SKM-1 (cell line): ENCODE measurements around the gene ATF5.

ENCODE experiments used
- DNase-seq: peaks from one replicate; lab custom pipeline; 2025; ENCODE audit not compliant: unreplicated experiment; lab: John Stamatoyannopoulos, UW

Gene ATF5, protein sequence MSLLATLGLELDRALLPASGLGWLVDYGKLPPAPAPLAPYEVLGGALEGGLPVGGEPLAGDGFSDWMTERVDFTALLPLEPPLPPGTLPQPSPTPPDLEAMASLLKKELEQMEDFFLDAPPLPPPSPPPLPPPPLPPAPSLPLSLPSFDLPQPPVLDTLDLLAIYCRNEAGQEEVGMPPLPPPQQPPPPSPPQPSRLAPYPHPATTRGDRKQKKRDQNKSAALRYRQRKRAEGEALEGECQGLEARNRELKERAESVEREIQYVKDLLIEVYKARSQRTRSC

DNA sequence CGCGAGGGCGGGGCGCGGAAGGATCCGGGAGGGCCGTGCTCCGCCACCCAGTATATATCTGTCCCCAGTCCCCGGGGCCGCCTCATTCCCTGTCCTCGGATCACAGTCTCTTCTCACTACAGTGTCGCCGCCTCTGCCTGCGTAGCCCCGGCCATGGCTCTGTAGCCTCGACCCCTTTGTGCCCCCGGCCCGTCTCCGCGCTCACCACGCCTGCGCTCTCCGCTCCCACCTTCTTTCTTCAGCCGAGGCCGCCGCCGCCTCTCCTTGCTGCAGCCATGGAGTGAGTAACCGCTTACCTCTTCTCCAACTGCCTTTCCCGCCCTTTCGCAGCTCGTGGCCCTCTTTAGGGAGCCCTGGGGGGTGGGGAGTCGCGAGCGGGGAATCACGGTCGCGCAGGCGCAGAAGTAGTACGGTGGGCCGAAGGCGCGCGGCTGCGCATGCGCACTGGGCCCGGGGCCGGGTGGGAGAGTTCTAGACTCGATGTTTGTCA lies at the start of gene ATF5, which contains the start of gene NUP62:
Gene ATF5 (plus strand): TSS at position 85 of the 490 bp plus-strand sequence. CDS start 1,646 bp downstream, outside the sequence.
Gene NUP62 (minus strand): TSS at position 384 of the 490 bp plus-strand sequence. CDS start 19,697 bp downstream, outside the sequence.
- DNase-seq: peak; percentile 39

DNA sequence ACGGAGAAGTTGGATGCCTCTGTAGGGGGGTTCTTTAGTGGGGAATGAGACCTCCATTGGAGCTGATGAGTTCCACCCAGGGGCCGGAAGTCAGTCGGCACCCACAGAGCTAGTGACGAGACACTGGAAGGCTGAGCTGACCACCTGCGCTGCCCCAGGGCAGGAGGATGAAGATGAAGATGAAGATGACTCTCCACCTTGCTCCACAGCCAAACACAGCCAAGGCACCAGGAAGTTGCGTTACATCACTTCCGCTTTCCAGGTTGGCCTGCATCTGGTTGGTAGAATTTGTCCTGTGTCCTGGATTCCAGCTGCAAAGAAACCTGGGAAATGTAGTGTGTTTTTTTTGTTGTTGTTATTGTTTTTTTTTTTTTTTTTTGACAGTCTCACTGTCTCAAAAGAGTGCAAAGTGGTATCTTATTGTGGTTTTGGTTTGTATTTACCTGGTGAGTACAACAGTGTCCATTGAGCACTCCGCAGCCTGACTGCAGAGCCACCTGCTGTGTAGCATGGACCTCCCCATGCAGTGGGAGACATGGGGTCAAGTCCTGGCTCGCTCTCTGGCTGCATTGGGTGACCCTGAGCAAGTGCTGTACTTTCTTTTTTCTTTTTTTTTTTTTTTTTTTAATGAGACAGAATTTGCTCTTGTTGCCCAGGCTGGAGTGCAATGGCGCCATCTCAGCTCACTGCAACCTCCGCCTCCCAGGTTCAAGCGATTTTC lies 49.6 kb upstream of the ATF5 start:
- DNase-seq: no peak

DNA sequence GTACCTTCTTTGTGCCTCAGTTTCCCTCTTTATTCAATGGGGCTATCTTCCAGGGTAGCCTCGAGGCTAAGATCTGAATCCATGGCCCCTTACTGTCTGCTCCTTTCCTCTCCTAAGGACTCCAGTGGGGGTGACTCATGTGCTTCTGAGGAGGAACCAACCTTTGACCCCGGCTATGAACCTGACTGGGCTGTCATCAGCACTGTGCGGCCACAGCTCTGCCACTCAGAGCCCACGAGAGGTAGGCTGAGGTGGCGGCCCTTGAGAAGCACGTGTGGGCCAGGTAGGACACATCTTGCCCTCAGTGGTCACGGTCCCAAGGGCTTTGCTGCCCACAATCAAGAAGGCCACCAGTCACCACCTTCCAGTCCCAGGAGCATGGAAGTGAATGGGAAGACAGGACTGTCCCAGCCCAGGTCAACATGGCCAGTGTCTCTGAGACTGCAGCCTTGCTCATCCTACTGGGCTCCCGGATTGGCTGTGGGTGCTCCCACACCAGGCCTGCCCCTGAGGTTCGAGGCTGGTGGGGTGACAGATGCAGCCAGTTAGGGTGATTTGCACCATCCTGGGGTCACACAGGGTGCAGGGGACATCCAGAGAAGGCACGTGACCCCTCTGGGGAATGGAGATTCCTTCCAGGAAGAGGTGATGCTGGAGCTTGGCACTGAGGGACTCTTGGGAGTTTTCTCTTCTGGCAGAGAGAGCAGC lies 48.7 kb upstream of the ATF5 start:
- DNase-seq: no peak

DNA sequence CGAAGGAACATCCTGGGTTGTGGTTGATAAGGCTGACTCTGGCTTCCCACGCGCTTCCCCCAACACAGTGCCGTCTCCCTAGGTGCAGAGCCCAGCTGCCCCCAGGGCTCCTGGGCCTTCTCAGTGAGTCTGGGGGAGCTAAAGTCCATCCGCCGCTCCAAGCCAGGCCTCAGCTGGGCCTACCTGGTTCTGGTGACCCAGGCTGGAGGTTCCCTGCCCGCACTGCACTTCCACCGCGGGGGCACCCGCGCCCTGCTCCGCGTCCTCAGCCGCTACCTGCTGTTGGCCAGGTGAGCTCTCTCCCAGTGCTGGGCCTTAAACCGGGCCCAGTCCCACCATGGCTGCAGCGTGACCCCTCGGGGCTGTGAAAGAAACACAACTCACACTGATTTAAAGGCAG lies 47.8 kb upstream of the ATF5 start:
- DNase-seq: no peak

DNA sequence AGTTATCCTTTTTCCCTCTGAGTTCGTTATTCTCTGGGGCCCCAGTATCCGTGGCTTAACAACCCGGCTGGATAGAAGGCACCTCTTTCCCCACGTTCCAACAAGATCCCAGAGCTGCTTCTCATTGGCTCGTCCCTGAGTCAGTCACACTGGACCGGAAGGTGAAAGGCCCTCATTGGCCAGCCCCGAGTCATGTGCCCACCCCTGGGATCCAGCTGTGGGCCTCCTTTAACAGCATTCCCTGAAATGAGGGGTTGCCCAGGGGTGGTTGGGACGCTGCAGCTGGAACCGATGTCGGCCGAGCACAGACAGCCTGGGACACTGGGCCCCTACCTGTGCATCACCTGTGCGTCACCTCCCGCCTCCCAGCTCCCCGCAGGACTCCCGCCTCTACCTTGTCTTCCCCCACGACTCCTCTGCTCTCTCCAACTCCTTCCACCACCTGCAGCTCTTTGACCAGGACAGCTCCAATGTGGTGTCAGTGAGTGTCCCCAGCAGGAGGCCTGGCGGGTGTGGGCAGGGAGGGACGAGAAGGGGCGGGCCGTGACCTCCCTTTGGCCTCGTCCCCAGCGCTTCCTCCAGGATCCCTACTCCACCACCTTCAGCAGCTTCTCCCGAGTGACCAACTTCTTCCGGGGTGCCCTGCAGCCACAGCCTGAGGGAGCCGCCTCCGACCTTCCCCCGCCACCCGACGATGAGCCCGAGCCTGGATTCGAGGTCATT lies 47.2 kb upstream of the ATF5 start:
- no peak for DNase-seq

DNA sequence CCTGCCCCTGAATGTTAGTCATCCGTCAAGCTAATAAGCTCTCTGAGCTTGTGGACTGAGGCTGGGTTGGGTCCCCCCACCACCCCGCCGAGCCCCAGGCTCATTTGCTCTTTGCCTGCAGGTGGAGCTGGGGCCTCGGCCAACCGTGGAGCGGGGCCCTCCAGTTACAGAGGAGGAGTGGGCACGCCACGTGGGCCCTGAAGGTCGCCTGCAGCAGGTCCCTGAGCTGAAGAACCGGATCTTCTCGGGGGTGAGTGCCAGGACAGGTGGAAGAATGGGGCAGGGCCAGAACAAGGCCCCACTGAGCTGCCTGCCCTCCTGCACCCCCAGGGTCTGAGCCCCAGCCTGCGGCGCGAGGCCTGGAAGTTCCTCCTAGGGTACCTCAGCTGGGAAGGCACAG lies 46.4 kb upstream of the ATF5 start:
- no peak for DNase-seq

DNA sequence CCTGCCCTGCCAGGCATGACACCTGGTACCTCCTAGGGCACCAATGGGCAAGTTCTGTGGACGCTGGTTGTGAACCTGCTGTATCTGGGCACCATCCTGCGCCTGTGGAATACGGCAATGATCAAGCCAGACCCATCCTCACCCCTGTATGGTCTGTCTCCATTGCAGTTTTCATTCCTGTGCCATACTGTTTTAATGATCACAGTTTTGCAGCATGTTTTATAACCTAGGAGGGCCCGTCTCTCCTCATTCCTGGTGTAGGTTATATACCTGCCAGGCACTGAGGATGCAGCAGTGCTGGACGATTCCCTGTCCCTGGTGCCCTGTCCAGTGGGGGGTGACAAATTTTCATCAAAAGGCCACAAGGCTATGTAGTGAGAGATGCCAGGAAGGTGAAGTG lies 45.9 kb upstream of the ATF5 start:
- DNase-seq: no peak

DNA sequence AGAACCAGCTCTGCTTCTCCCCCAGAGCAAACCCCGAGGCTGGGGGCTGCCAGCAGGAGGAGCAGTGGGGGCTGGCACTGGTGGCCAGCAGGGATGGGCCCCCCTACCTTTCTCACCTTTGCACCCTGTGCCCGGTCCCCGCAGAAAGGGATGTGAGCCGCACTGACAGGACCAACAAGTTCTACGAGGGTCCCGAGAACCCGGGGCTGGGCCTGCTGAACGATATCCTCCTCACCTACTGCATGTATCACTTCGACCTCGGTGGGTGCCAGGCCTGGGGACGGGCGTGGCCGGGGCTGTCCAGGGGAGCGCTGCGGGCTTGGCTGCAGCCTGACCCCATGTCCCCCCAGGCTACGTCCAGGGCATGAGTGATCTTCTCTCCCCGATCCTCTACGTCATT lies 44.9 kb upstream of the ATF5 start:
- DNase-seq: no peak

DNA sequence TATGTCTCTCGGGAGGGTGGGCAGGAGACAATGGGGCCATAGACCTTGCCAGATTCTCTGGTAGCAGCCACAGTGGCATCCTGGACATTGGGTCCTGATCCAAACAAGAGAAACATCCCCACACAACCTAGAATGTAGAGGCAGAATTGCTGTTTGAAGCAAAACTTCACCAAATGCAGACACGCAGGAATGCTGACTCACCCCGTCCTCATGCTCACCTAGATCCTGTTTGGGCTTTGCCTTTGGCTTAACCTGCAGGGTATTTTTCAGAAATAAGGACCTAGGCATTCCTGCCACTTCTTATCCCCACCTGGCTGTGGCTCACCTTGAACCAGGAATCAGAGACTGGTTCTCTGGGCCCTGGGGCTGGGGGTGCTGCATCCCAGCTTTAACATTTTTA lies 44.2 kb upstream of the ATF5 start:
- DNase-seq: no peak

DNA sequence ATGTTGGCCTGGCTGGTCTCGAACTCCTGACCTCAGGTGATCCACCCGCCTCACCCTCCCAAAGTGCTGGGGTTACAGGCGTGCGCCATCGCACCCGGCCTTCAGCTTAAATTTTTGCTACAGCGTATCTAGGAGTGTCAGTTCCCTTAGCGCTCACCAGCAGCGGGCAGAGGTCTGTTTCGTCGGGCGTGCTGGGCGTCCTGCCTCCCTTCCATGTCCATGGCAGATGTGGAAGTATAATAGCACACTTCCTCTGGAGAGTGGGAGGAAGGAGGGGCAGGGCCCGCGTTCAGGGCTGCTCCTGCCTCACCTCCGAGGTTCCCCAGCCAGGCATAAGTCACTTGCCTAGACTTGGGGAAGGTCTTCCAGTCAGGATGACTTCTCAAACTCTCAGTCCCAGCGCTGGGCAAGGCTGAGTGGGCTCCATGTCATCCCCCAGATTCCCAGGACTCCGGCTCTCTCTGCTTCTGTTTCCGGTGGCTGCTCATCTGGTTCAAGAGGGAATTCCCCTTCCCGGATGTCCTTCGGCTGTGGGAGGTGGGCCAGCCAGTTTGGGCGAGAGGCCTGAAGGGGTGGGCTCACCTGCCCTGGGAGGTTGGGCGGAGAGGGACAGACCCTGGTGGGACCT lies 41.9 kb upstream of the ATF5 start:
- DNase-seq: no peak

DNA sequence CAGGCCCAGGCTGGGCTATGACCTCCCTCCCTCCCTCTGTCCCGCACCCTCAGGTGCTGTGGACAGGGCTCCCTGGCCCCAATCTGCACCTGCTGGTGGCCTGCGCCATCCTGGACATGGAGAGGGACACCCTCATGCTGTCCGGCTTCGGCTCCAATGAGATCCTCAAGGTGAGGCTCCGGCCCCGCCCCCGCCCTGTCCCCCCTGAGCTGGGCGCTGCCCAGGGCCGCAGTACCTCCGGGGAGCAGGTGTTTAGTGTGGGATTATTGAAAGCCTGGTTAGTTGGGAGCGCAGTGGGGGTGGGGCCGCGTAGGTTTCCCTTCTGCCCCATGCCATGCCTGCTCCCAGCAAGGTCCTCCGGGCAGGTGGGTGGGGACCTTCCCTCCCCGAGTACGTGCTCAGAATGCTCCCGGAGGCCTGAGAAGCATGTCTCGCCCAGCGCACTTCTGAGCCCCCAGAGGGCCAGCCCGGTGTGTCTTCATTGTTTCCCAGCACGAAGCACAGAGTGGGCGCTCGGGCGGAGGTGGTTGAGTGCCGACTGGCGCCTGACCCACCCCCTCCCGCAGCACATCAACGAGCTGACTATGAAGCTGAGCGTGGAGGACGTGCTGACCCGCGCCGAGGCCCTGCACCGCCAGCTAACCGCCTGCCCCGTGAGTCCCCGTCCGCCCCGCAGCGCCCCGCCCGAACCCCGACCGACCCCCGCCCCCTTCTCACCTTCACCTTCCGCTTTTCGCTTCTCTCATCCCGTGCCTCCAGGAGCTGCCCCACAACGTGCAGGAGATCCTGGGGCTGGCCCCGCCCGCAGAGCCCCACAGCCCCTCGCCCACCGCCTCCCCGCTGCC lies 41.1 kb upstream of the ATF5 start:
- DNase-seq: no peak

DNA sequence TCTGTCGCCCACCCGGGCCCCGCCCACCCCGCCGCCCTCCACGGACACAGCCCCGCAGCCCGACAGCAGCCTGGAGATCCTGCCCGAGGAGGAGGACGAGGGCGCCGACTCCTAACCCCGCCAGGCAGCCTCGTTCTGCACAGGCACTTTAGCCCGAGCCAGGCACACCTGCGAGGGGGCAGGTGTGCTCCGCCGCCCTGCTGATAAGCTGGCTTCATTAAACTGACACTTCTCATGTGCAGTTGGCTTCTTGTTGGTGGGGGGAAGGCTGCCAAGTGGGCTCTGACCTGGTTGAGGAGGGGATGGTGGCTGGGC lies 40.5 kb upstream of the ATF5 start:
- DNase-seq: no peak

DNA sequence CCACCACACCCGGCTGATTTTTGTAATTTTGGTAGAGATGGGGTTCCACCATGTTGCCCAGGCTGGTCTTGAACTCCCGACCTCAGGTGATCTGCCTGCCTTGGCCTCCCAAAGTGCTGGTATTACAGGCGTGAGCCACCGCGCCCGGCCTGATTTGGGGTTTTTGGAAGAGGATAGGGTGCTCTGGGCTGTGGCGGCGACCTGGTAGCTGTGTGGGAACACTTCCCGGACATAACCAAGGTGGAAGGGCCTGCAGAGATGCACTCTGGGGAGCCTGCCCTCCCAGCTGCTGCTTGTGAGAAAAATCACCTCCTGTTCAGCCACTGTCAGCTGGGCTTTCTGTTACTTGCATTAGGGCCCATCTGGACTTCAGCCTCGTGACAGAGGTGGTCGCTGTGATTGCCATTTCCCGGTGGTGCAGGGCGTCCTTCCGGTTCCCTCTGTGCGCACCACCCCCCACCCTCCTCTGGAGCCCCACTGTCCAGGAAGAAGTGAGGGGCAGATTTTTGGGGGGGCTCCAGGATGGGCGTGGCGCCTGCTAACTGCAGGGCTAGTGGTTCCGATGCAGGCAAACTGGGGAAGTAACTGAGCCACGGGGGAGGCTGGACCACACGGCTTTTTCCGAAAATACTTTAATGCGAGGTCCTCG lies 39.8 kb upstream of the ATF5 start:
- no peak for DNase-seq

DNA sequence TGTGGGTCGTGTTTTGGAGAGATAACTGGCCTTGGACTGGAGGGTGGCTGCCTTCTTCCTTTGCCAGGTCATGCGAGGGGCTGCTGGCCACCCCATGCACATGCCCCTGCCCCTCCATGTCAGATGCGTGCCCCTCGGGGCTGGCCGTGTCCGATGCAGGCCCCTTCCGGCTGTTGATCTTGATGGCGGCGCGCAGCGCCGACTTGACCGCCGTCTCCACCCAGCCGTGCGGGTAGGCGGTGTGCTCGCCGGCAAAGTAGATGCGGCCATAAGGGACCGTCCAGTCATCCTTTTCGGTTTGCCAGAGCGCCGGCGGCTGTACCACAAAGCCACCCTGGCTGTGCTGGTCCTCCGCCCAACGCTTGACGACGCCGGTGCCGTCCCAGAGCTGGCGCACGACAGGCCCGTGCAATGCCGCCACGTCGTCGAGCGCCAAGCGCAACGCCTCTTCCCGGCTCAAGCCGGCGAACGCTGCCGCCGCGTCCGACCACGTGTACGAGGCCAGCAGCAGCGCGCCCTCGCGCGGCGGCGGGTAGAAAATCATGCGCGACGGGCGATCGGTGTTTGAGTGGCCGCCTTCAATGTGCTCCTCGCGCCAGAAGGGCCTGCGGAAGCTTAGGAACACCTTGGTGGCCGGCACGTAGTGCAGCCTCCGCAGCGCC lies 39.2 kb upstream of the ATF5 start:
- DNase-seq: no peak

DNA sequence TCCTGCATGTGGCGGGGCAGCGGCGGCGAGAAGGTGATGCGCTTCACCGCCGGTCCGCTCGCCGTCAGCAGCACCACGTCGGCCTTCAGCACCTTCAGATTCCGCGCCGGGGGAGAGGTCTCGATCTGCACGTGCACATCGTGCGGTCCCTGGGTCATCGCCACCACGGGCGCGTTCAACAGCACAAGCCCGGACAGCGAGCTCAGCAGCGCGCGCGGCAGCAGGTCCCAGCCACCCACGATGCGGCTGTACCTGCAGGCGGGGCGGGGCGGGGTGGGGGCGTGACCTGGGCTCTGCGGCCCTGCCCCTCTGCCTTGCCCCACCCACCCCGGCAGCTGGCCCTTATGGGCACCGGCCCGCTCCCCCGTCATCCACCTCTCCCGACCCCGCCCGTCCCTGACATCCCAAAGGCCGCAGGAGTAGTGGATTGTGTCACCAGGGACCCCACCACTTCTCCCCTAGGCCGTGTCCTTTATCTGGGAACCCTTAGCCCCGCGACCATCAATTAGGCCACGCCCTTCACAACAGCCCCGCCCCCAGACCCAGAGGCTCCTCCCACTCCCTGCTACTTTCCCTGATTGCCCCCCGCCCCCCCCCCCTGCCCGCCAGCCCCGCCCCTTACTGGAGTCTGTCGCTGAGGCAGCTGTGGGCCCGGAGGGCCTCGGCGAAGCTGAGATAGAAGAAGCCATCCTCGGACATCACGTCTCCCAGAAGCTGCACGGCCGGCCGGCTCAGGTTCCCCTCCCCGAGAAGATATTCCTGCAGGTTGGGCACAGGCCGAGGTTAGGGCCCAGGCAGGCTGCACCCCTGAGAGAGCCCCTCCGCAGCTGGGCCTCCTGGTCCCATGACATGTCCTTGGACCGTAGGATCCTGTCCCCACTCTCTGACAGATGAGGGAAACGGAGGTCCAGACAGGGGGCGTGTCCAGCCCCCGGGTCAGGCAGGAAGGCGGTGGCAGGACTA lies 38.4 kb upstream of the ATF5 start:
- DNase-seq: no peak

DNA sequence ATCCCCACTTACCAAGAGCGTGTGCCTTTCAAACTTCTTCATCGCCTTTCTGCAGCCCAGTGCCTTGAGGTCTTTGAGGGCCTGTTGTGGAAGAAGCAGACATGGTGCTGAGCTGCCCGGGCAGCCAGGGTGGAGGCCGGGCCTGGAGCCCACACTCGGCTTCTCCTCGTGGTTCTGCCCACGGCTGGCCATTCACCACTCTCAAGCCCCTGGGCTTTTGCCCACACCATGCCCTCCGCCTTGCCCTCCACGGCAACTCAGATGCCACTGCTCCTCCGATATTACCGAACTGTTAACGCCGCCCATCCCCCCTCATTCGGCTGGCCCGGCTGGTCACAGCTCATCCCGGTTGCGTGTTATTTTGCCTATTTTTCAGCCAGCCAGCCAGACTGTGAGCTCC lies 37.6 kb upstream of the ATF5 start:
- no peak for DNase-seq

DNA sequence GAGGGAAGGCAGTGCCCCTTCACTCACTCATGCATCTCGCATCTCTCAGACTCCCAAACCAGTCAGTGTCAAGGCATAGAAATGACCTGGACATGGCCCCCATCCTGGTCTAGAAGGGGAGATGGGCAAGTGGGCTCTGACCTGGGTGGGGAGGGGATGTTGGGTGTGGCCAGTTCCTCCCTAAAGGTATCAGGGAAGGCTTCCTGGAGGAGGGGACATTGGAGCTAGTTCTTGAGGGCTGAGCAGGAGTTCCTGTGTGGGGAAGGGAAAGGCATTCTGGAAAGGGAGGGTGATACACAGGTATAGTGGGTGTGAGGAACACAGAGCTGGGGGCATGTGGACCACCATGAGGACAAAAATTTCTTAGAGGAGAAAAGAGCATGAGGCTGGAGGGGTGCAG lies 36.3 kb upstream of the ATF5 start:
- DNase-seq: no peak
